GM12878 (cell line): ENCODE data around the gene CEP19. TPM values are rescaled to one million over a fixed set of nuclear protein-coding genes. Genes with fewer than 3 reads are reported as not detected.

ENCODE experiments used
- ATAC-seq: fragments of 200-7000 bp; cut with Tn5 transposase; 3 replicates; pipeline ENCODE4 v1.9.1; 2020; ENCODE audit warnings: mild to moderate bottlenecking, moderate library complexity
- BruUV-seq: library from RNA; stranded (reverse); fragments of 400-500 nt; replicated peaks from 2 replicates; lab custom pipeline; 2021; lab: Mats Ljungman, UMichigan
- CTCF ChIA-PET: fragments of 300-600 bp; sonication (Branson Sonifier 250); formaldehyde crosslinking; extraction: SDS; loops from one replicate; lab custom pipeline; 2021; ENCODE audit warnings: inconsistent platforms; lab: Yijun Ruan, JAX
- POLR2A ChIA-PET: fragments of 350-600 bp; formaldehyde crosslinking; extraction: SDS; loops from one replicate; lab custom pipeline; 2021; ENCODE audit warnings: inconsistent platforms; lab: Charles Lee
- RAD21 ChIA-PET: fragments of 300-600 bp; sonication (Branson Sonifier 250); formaldehyde crosslinking; loops from one replicate; lab custom pipeline; 2023; ENCODE audit warnings: antibody characterized with exemption; ENCODE audit not compliant: unreplicated experiment; lab: Charles Lee
- SMC1A ChIA-PET: fragments of 300-600 bp; sonication (Branson Sonifier 250); formaldehyde crosslinking; loops from one replicate; lab custom pipeline; 2023; ENCODE audit not compliant: unreplicated experiment, uncharacterized antibody; lab: Charles Lee
- DNase-seq: peaks from one replicate; pipeline ENCODE4 v3.0.0-alpha.2; 2011; ENCODE audit warnings: low read depth, low spot score
- FAIRE-seq: peaks from 3 replicates; lab custom pipeline; 2011; peaks lifted over from hg19 to GRCh38; lab: Jason Lieb, UNC
- H2AFZ ChIP-seq: 2 replicates; pipeline ENCODE4 v1.6.0; 2011; ENCODE audit warnings: low read depth, low read length, control low read depth; ENCODE audit not compliant: control insufficient read depth
- H3K27ac ChIP-seq: 2 replicates; pipeline ENCODE4 v1.5.1; 2011; ENCODE audit warnings: control low read depth; ENCODE audit not compliant: control insufficient read depth, insufficient read depth
- H3K27me3 ChIP-seq, 2 experiments: replicated peaks in 1 of 2; 2 replicates each; pipeline versions ENCODE4 v1.6.0 to v1.6.1; 2011; ENCODE audit warnings: low read length in 1 of 2; ENCODE audit not compliant: control insufficient read depth in 2 of 2, insufficient read depth in 2 of 2
- H3K36me3 ChIP-seq, 2 experiments: 2 replicates each; pipeline ENCODE4 v1.5.1; 2011; ENCODE audit warnings: low read length in 1 of 2; ENCODE audit not compliant: control insufficient read depth in 2 of 2, insufficient read depth in 2 of 2
- H3K4me1 ChIP-seq: 2 replicates; pipeline ENCODE4 v1.6.1; 2011; ENCODE audit warnings: mild to moderate bottlenecking, low read length, moderate library complexity, mixed read lengths; ENCODE audit not compliant: control insufficient read depth, insufficient read depth
- H3K4me2 ChIP-seq: 2 replicates; pipeline ENCODE4 v1.6.0; 2011; ENCODE audit warnings: control low read depth; ENCODE audit not compliant: control insufficient read depth, insufficient read depth
- H3K4me3 ChIP-seq: fragments of 200-600 bp; sonication (generic); 2 replicates; pipeline ENCODE4 v1.5.1; 2016
- H3K79me2 ChIP-seq: 2 replicates; pipeline ENCODE4 v1.6.0; 2011; ENCODE audit warnings: low read length; ENCODE audit not compliant: control insufficient read depth, insufficient read depth
- H3K9ac ChIP-seq: 2 replicates; pipeline ENCODE4 v1.8.0; 2011; ENCODE audit warnings: low read length, control low read depth, mixed read lengths; ENCODE audit not compliant: control insufficient read depth, insufficient read depth
- H3K9me3 ChIP-seq: replicated peaks from 3 replicates; pipeline ENCODE4 v1.5.1; 2011; ENCODE audit warnings: mild to moderate bottlenecking, low read length; ENCODE audit not compliant: control insufficient read depth, insufficient read depth
- H4K20me1 ChIP-seq: 2 replicates; pipeline ENCODE4 v1.6.0; 2011; ENCODE audit not compliant: control insufficient read depth, insufficient read depth
- BACH1 ChIP-seq: fragments of 450-650 bp; IDR thresholded peaks from 2 replicates; pipeline ENCODE4 v1.6.1; 2017; ENCODE audit warnings: mild to moderate bottlenecking, borderline replicate concordance
- JUNB ChIP-seq: IDR thresholded peaks from 2 replicates; pipeline ENCODE4 v1.6.1; 2016; ENCODE audit warnings: antibody characterized with exemption, mild to moderate bottlenecking
- MEF2A ChIP-seq: IDR thresholded peaks from 2 replicates; pipeline ENCODE4 v1.6.1; 2011; ENCODE audit warnings: low read depth, mild to moderate bottlenecking, low read length, moderate library complexity; ENCODE audit not compliant: insufficient read depth
- PML ChIP-seq: IDR thresholded peaks from 2 replicates; pipeline ENCODE4 v1.6.1; 2012; ENCODE audit warnings: low read length, inconsistent platforms
- STAT3 ChIP-seq: IDR thresholded peaks from 2 replicates; pipeline ENCODE4 v1.6.1; 2011; ENCODE audit warnings: low read depth, low read length, improper control_type of control experiment
- TBL1XR1 ChIP-seq: IDR thresholded peaks from 2 replicates; pipeline ENCODE4 v1.6.1; 2012; ENCODE audit warnings: low read depth, low read length, improper control_type of control experiment
- WGBS: methylation state at CpG from one replicate; pipeline ENCODE4 v1.1.6; 2016; ENCODE audit warnings: low lambda C conversion rate; ENCODE audit not compliant: insufficient replicate concordance, insufficient coverage; ENCODE audit errors: missing lambda C conversion rate; 5-methylcytosine and 5-hydroxymethylcytosine counted together
- in situ Hi-C: fragments of 300-500 bp; cut with MboI; formaldehyde crosslinking; loops from 9 replicates; pipeline ENCODE4 v1.14.3; 2018; ENCODE audit warnings: mixed read lengths
- intact Hi-C: fragments of 100-400 bp; cut with micrococcal nuclease; formaldehyde crosslinking; loops from one replicate; pipeline ENCODE4 v1.14.2; 2022; ENCODE audit not compliant: unreplicated experiment
- polyA plus RNA-seq, 11 experiments: library from polyadenylated mRNA; depleted of rRNA in 4 of 11; unstranded in 6 of 11; stranded (reverse) in 5 of 11; fragments of >200 nt; fragmentation: Nextera tagmentation in 4 of 11; fragmentation: Illumina TruSeq in 1 of 11; extraction: Ambion mirVana in 4 of 11; extraction: Trizol in 1 of 11; gene quantifications; 1 replicate in 1 of 11; 2 replicates in 10 of 11; pipeline versions ENCODE4 v1.2.1 to v1.2.3, GENCODE V29; 2011 to 2016; ENCODE audit warnings: inconsistent platforms in 2 of 11, missing spikeins in 2 of 11, low read depth in 1 of 11
- total RNA-seq, 4 experiments: library from RNA; depleted of rRNA in 3 of 4; stranded (reverse); fragments of >200 nt in 3 of 4; fragmentation: Illumina TruSeq in 1 of 4; extraction: Trizol in 1 of 4; gene quantifications; 2 replicates each; pipeline versions ENCODE4 v1.2.1 to v1.2.3, GENCODE V29; 2013 to 2021
- TF ChIP-seq, protein P1 (sequence below): fragments of 450-650 bp; formaldehyde crosslinking; IDR thresholded peaks from 2 replicates; pipeline ENCODE4 v1.4.0; 2022; ENCODE audit warnings: mild to moderate bottlenecking, moderate library complexity

The CEP19 gene
- total and polyA plus RNA-seq, 10 of the 15 experiments (the other 5 are each of a cell fraction or from before 2014, with no cell fraction given), result 1.9 to 5.9 (median 2.7) TPM

DNA sequence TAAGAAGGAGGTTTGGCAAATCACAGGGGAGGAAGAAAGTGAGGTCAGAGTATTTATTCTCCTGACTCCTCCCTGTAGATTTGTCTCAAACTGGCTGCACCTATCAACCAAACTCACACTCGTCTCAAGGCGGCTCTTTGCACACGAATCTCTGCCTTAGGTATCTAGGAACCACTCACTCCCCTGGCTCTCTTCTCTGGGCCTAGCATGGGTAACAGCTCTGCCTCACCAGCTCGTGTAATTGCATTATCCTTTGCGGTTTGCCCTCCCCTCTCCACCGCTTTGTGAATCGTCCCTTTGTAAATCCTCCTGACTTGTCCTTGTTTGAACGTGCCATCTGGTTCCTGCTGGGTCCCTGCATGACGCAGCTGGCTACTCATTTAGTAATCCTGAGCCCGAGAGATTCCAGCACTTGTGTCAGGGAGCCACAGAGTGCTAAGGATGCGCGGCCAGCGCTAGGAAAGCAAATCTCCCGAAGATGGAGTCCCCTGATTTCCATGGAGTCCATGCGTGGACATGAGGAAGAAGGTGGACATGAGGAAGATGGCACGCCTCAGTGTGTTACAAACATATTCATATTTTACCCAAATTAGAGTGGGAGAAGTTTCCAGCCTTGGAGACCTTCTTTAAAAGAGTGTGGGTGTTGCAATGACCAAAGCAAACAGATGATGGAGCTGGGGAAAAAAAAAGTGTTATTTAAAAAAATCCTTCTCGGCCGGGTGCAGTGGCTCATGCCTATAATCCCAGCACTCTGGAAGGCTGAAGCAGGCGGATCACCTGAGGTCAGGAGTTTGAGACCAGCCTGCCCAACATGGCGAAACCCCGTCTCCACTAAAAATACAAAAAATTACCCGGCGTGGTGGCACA, 45.8 kb downstream of the CEP19 start (continued):
- TF ChIP-seq, protein P1, sequence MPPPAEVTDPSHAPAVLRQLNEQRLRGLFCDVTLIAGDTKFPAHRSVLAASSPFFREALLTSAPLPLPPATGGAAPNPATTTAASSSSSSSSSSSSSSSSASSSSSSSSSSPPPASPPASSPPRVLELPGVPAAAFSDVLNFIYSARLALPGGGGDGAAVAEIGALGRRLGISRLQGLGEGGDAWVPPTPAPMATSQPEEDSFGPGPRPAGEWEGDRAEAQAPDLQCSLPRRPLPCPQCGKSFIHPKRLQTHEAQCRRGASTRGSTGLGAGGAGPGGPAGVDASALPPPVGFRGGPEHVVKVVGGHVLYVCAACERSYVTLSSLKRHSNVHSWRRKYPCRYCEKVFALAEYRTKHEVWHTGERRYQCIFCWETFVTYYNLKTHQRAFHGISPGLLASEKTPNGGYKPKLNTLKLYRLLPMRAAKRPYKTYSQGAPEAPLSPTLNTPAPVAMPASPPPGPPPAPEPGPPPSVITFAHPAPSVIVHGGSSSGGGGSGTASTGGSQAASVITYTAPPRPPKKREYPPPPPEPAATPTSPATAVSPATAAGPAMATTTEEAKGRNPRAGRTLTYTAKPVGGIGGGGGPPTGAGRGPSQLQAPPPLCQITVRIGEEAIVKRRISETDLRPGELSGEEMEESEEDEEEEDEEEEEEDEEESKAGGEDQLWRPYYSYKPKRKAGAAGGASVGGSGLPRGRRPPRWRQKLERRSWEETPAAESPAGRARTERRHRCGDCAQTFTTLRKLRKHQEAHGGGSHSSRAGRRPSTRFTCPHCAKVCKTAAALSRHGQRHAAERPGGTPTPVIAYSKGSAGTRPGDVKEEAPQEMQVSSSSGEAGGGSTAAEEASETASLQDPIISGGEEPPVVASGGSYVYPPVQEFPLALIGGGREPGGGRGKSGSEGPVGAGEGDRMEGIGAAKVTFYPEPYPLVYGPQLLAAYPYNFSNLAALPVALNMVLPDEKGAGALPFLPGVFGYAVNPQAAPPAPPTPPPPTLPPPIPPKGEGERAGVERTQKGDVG (CRISPR knock-in tag), result no peak
- TF ChIP-seq JUNB (no peak), MEF2A (no peak), BACH1 (no peak), TBL1XR1 (no peak)

- intact Hi-C loops, result no loop called here
- CTCF ChIA-PET, result interaction anchor here (1.0 kb wide), 1 partner anchor 15 kb away, joined by 3 read pairs; no protein-coding TSS in a partner anchor
- FAIRE-seq, result no peak
- POLR2A ChIA-PET, result no interaction called here
- H3K9ac ChIP-seq, result no peak overlapping the region
- no TSS peak for BruUV-seq
- RAD21 ChIA-PET, result no interaction called here
- H3K4me1 ChIP-seq, result no peaks in the 10 kb centered on the region
- H4K20me1 ChIP-seq, result no peaks in the 10 kb centered on the region
- SMC1A ChIA-PET, result interaction anchor here (0.6 to 1.4 kb wide), 2 partner anchors 22 to 201 kb away, joined by 3 read pairs; no protein-coding TSS in a partner anchor
- no peaks in the 10 kb centered on the region for H3K79me2 ChIP-seq
- ATAC-seq, result no peak
- no peak overlapping the region for H3K27ac ChIP-seq
- H3K9me3 ChIP-seq, result no peaks in the 10 kb centered on the region
- 0 out of 2 replicates have a peak, but pooled peaks have one; percentile 50 for TF ChIP-seq PML
- TF ChIP-seq STAT3, result no peak
- TF ChIP-seq, all 136 proteins: peak for 1
- Histone ChIP-seq H3K4me3 (no peak overlapping the region), H3K36me3 (peaks cover 14 to 20% of the 10 kb centered on the region in 2 experiments), H3K4me2 (no peak overlapping the region), H3K27me3 (no peaks in the 10 kb centered on the region), H2AFZ (no peak overlapping the region)
- DNase-seq, result no peak
- in situ Hi-C loops, result no loop called here
- WGBS, result 91% methylated on average over 13 of the region's 15 CpGs
Measured at GRCh38 chr3:196662711-196663571, 49.1 kb downstream of the CEP19 start.
